Coronary artery (tissue), 2 donors: ENCODE data around the gene NCAPD3.

ENCODE experiments used
- DNase-seq: peaks from one replicate; pipeline ENCODE4 v3.0.0-alpha.2; 2017; ENCODE audit warnings: low spot score
- H3K27ac ChIP-seq, 2 donors: fragments of 200-600 bp; sonication (generic); one replicate each; pipeline ENCODE4 v1.5.1; 2016 to 2019
- H3K4me3 ChIP-seq: fragments of 200-600 bp; sonication (generic); 2 replicates; pipeline ENCODE4 v1.5.1; 2016; ENCODE audit warnings: mild to moderate bottlenecking, moderate library complexity
- TF ChIP-seq, protein P1 (sequence below): fragments of 200-600 bp; sonication (generic); IDR thresholded peaks from one replicate; pipeline ENCODE4 v1.5.1; 2019; ENCODE audit warnings: antibody characterized with exemption

Gene NCAPD3, protein sequence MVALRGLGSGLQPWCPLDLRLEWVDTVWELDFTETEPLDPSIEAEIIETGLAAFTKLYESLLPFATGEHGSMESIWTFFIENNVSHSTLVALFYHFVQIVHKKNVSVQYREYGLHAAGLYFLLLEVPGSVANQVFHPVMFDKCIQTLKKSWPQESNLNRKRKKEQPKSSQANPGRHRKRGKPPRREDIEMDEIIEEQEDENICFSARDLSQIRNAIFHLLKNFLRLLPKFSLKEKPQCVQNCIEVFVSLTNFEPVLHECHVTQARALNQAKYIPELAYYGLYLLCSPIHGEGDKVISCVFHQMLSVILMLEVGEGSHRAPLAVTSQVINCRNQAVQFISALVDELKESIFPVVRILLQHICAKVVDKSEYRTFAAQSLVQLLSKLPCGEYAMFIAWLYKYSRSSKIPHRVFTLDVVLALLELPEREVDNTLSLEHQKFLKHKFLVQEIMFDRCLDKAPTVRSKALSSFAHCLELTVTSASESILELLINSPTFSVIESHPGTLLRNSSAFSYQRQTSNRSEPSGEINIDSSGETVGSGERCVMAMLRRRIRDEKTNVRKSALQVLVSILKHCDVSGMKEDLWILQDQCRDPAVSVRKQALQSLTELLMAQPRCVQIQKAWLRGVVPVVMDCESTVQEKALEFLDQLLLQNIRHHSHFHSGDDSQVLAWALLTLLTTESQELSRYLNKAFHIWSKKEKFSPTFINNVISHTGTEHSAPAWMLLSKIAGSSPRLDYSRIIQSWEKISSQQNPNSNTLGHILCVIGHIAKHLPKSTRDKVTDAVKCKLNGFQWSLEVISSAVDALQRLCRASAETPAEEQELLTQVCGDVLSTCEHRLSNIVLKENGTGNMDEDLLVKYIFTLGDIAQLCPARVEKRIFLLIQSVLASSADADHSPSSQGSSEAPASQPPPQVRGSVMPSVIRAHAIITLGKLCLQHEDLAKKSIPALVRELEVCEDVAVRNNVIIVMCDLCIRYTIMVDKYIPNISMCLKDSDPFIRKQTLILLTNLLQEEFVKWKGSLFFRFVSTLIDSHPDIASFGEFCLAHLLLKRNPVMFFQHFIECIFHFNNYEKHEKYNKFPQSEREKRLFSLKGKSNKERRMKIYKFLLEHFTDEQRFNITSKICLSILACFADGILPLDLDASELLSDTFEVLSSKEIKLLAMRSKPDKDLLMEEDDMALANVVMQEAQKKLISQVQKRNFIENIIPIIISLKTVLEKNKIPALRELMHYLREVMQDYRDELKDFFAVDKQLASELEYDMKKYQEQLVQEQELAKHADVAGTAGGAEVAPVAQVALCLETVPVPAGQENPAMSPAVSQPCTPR (N-terminal part only)

DNA sequence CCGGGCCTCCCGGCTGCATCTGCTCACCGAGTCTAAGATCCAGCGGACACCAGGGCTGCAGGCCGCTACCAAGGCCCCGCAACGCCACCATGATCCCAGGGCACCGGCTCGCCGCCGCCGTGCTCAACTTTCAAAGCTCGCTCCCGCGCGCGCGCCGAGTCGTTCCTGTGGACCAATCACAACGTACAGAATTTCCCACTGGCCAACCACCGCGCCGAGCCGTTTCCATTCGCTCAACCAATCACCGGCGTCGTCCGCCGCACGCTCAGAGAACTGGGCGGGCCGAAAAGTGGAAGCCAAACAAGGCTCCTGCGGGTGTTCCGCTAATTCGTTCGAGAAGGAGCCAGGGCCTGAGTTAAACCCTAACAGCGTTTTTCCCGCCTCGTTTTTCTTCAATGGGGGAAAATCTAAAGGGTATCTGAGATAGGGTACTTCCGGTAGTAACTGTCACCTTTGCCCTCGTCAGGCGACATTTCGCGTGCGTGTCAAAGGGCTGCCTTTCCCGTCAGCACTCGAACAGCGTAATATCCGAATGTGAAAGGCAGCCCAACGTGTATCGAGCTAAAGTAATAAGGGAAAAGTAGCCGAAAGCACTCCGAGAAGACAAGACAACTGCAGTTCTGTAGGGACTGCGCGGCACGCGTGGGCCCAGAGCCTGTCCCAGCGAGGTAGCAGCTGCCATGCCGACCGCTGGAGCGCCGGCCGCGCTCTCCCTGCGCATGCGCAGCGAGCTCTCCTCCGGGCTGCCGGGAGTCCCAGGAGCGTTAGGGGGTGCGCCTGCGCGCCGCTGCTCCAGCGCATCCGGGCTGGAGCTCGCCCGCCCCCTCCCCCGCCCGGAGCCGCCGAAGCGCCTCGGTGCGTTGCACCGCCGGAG, at the start of gene NCAPD3, which contains the start of gene VPS26B:
NCAPD3 (minus strand) TSS at position 132 of the 874 bp plus-strand sequence; CDS start at position 91, 41 bp downstream.
VPS26B (plus strand) TSS at position 836 of the 874 bp plus-strand sequence. CDS start 452 bp downstream, outside the sequence.
- H3K27ac ChIP-seq: peak within 1 kb of the TSS; percentile 69 to 95
- peak; percentile 96 for DNase-seq
- TF ChIP-seq, protein P1, sequence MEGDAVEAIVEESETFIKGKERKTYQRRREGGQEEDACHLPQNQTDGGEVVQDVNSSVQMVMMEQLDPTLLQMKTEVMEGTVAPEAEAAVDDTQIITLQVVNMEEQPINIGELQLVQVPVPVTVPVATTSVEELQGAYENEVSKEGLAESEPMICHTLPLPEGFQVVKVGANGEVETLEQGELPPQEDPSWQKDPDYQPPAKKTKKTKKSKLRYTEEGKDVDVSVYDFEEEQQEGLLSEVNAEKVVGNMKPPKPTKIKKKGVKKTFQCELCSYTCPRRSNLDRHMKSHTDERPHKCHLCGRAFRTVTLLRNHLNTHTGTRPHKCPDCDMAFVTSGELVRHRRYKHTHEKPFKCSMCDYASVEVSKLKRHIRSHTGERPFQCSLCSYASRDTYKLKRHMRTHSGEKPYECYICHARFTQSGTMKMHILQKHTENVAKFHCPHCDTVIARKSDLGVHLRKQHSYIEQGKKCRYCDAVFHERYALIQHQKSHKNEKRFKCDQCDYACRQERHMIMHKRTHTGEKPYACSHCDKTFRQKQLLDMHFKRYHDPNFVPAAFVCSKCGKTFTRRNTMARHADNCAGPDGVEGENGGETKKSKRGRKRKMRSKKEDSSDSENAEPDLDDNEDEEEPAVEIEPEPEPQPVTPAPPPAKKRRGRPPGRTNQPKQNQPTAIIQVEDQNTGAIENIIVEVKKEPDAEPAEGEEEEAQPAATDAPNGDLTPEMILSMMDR: no peak
- peak within 1 kb of the TSS; percentile 99 for H3K4me3 ChIP-seq

DNA sequence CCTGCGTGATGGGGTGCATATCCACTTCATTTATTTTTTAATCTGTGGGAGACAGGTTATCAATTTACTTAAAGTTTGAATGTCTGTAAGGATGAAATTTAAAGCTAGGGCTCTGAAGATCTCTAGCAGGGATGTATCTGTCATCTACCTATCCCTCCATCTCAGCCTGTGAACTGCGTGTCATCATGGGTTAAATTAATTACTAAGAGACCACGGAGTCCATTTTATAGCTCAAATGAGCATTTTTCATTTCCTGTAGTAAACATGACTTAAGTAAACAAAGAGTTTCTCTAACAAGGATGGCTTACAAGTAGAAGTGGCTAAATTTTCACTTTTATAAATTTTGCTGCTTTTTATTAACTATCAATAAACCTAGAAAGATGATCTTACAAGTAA, 49.5 kb upstream of the NCAPD3 start:
- DNase-seq: no peak
- Histone ChIP-seq H3K27ac (no peak overlapping the region), H3K4me3 (no peak overlapping the region)
- TF ChIP-seq, protein P1: no peak

DNA sequence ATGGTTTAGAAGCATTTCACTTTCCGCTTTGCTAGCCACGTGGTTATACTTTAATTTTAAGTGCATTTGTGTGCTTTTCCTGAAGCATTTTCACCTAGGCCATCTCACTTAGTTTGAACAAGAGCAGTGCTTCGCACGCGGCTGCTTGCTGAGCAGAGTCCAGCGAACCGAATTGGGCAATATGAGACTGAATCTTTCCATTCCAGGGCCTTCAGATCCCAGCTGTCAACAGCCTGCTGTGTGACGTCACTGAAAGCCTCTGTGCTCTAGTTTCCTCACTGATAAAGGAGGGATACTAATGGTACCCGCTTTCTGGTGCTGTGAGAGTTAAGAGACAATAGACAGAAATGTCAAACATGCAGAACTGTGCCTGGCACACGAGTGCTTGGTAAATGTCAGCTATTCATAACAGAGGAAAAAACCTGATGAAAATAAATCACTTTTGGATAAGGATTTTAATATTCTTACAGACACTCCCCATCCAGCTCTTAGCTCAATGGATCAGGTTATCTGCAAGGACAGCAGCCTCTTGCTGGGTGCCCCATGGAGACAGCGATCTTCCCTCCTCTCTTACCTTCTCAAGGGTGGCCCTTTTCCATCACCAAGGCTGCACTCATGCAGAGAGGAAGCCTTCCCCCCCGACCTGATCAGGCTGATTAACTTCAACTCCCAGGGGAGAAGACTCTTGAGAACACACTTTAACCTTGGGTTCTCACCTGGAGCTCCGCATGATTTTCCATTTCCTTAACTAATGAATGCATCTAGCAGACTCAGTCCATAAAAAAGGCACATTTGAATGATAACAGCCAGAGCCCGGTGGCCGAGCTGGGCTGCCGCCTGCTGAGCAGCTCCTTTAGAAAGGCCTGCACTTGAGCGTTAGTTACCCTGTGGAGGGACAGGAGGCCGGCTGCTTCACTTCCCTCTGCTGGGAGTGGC, 48.9 kb upstream of the NCAPD3 start:
- Histone ChIP-seq H3K27ac (no peak overlapping the region), H3K4me3 (no peak overlapping the region)
- peak; percentile 58 for DNase-seq
- TF ChIP-seq, protein P1: no peak

GRCh38 chr11:134271978-134272377, 48.2 kb upstream of the NCAPD3 start:
- Histone ChIP-seq H3K27ac (no peak overlapping the region), H3K4me3 (no peak overlapping the region)
- DNase-seq: peak; percentile 3
- TF ChIP-seq, protein P1: no peak

DNA sequence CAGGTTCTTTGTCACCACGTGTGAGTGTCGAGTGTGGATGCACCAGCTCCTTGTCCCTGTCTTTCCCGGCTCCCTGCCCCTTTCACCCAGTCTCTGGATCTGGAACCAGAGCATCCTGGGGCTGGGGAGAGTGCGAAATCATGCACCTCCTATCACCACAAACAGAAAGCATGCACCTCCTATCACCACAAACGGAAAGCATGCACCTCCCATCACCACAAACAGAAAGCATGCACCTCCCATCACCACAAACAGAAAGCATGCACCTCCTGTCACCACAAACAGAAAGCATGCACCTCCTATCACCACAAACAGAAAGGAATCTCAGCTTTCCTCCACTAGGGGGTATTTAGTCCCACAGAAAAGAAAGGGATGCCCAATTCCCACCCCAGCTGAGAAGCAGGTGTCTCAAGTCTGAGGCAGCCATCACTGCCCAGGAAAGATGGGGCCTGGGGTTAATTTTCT, 46.5 kb upstream of the NCAPD3 start:
- Histone ChIP-seq H3K4me3 (no peak overlapping the region), H3K27ac (no peak overlapping the region)
- DNase-seq: no peak
- TF ChIP-seq, protein P1: no peak
